SIG-M5 treated with dmso at 0.1 percent for 504 hours (cell line): ENCODE results near the gene B3GNT9.

Experiments used
- DNase-seq: peaks from one replicate; lab custom pipeline; 2025; ENCODE audit not compliant: unreplicated experiment; lab: John Stamatoyannopoulos, UW

Gene B3GNT9

GRCh38 chr16:67115639-67116038, 35.2 kb downstream of the B3GNT9 start:
- DNase-seq: no peak

GRCh38 chr16:67114793-67115192, 36.0 kb downstream of the B3GNT9 start:
- DNase-seq: no peak

DNA sequence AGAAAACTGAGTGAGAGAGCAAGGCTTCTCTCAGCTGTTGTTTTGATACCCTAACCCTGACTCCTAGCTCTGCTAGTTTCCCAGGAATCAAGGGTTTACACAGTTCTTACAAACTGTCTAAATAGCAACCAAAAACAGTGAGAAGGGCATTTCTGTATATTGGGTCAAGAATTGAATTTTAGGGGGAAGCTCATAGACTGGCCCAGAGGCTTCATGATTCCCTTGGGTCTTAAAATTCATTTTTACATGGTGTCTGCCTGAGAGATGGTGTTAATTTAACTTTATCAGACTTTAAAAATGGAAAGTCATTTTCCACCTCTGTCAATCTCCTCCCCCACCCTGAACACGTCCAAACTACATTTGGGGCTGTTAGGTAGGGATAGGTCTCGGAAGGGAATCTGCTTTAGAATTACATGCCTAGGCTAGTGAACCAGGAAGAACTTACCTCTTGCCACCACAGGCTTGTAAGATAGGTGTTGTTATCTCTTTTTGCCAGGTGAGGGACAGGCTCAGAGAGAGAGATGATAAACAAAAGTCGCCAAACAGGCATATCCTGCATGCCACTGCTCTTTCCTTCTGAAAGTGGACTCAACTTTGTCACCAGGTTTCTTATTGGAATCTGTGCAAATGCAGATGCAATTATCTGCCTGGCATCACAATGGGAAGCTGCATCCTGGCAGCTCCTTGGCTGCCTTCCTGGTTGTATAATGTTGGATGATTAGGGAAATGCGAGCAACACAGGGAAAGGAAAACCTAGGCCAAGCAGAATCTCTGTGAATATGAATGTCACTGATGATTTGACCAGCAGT, 38.0 kb downstream of the B3GNT9 start:
- DNase-seq: no peak

- no peak for DNase-seq
Measured at GRCh38 chr16:67111951-67112444, 38.8 kb downstream of the B3GNT9 start.

DNA sequence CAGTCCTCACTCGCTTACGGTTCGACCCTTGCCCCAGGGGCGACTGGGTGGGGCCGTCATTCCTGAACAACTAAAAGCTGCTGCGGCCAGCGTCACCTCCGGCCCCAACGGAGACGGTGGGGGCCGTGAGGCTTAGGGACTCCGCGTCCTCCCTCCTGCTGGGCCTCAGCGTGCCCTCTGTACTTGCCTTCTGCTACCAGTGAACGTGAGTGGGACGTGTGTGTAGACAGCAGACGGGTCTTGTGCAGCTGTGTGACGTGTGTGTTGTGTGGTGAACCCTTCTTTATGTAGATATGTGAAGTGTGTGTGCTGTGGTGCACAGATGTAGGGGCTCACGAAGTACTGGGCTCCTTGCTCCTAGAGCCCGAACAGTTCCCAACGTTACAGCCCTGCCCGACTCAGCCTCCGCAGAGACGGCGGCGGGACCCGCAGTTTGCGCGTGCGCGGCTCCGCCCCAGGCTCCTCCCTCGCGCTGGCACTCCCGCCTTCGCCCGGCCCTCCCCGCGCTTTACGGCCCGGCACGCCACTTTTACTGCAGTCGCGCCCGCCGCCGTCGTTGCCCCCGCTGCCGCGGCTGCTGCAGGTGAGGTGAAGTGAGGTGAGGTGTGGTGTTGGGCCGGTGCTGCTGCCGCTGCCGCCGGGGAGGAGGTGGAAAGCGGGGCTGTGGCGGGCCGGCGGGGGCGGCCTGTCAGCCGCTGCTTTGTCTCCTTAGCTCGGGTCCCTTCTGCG, 41.2 kb downstream of the B3GNT9 start, which contains the start of gene PHAF1:
TSS of gene PHAF1 (plus strand) at position 535 of the 729 bp plus-strand sequence. CDS start 235 bp downstream, outside the sequence.
- peak; percentile 69 for DNase-seq

GRCh38 chr16:67108931-67109406, 41.8 kb downstream of the B3GNT9 start:
- DNase-seq: no peak

DNA sequence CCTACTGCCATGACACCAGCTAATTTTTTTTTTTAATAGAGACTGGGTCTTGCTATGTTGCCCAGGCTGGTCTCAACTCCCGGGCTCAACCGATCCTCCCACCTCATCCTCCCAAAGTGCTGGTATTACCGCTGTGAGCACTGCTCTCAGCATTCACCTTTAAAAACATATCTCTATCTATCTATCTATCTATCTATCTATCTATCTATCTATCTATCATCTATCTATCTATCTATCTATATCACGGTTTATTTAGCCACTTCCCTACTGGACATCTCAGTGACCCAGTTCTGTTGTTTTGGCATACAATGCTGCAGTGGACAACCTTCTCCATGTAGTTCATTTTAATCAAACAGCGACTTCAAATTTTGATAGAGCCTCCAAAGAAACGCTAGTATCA, 42.3 kb downstream of the B3GNT9 start:
- no peak for DNase-seq

DNA sequence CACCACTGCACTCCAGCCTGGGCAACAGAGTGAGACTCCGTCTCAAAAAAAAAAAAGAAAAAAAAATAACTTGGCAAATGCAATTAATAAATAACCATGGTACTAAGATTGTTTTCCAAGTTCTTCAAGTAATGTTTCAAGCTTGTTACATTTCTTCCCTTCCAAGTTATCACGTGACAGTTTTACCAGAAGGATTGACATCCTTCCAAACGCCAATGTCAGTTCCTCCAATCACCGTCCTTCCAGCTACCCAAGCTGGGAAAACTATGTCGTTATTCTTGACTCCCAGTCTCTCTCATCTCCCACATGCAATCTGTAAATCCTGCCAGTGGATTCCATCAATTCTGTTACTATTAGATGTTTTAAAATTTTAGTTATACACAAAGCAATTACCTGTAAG, 44.9 kb downstream of the B3GNT9 start:
- no peak for DNase-seq

- no peak for DNase-seq
Measured at GRCh38 chr16:67105246-67105645, 45.6 kb downstream of the B3GNT9 start.

- DNase-seq: no peak
Measured at GRCh38 chr16:67104845-67105244, 46.0 kb downstream of the B3GNT9 start.

DNA sequence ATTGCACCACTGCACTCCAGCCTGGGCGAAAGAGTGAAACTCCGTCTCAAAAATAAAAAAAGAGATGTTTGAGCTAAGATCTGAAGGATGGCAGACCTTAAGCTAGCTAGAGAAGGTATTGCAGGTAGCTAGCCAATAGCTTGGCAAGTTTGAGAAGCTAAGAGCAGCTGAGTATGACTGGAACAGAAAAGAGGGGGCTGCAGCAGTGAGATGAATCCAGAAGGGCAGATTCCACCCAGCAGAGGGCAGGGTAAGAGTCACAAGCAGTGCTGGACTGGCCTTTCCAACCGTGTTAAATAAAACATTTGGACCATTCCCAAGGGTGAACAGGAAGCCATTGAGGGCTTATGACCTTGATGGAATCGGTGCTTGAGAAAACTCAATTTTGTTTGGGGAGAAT, 46.7 kb downstream of the B3GNT9 start:
- DNase-seq: no peak

DNA sequence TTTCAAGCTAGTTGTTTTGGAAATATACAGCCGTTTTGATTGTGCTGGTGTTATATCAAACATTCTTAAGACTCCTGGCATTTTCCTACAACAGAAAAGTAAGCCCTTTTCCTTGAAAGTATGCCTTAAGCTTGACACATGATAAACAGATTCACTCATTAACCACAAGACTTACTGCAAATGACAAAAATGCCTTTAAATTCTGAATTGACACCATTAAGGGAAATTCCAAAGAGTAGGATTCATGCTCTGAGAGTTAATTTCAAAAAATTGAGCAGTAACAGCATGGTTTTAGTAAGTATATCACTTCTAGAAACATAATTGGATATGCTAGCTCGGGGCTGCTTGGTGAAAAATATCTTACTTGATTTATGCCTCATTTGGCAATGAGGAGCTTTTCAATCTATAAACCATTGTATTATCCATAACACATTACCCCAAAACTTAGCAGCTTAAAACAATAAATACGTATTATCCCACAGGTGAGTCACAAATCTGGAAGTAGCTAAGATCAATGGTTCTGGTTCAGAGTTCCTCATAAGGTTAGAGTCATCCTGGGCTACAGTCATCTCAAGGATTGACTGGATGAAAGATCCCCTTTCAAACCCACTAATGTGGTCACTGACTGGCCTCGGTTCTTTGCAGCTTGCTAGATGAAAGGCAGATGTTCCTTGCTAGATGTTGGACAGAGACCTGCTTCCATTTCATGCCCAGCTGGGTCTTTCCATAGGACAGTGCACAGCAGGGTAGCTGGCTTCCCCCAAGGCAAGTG, 49.3 kb downstream of the B3GNT9 start:
- no peak for DNase-seq

DNA sequence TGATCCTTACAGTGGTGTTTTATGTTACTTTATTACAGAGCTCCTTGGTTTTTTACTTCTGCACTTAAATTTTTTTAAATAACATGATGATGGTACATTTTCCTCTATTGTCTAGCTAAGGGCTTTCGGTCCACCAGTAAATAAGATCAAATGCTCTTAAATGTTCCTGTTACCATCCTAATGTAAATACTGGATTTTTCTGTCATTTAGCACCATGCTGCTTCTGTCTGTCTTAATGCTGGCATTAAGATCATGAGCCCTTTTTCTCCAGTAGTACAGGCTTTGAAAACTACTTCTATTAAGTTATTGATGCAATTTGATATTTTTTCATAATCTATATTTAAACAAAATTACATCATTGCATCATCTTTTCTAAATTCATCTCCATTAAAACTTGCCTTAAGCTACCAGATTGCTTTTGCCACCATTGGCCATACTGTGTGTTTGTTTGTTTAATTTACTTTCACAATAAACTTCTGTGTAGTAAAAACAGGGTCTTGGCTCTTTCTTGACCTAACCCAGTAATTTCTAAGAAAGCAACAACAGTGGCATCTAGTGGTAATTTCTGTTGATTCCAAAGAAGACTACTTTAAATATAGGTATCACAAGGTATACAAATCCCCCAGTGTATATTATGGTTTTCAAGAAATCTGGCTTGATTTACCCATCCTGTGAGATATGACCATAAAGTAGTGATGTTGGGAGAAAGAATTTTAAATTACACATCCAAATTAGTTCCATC, 50.1 kb downstream of the B3GNT9 start:
- DNase-seq: no peak

GRCh38 chr16:67098599-67098998, 52.2 kb downstream of the B3GNT9 start:
- no peak for DNase-seq
